DOHH2 (cell line): ENCODE results near the gene TIE1.

ENCODE experiments used
- H3F3A ChIP-seq: fragments of 200-600 bp; sonication (generic), shearing (Covaris generic); 2 replicates; pipeline ENCODE4 v1.6.0; 2016; ENCODE audit warnings: antibody characterized with exemption, mild to moderate bottlenecking; ENCODE audit not compliant: control insufficient read depth, insufficient read depth
- H3K27ac ChIP-seq: fragments of 200-600 bp; sonication (generic); 2 replicates; pipeline ENCODE4 v1.5.1; 2014; ENCODE audit warnings: low read depth, mild to moderate bottlenecking, low read length, moderate library complexity
- H3K27me3 ChIP-seq: fragments of 200-600 bp; sonication (generic); 2 replicates; pipeline ENCODE4 v1.6.1; 2014; ENCODE audit warnings: mild to moderate bottlenecking, low read length, mixed read lengths; ENCODE audit not compliant: control insufficient read depth
- H3K36me3 ChIP-seq: fragments of 200-600 bp; sonication (generic); 2 replicates; pipeline ENCODE4 v1.6.1; 2014; ENCODE audit warnings: mild to moderate bottlenecking, low read length, moderate library complexity, mixed read lengths; ENCODE audit not compliant: control insufficient read depth
- H3K4me1 ChIP-seq: fragments of 200-600 bp; sonication (generic); 2 replicates; pipeline ENCODE4 v1.6.1; 2014; ENCODE audit warnings: mild to moderate bottlenecking, low read length, mixed read lengths; ENCODE audit not compliant: control insufficient read depth
- H3K4me2 ChIP-seq: fragments of 200-600 bp; sonication (generic); 2 replicates; pipeline ENCODE4 v1.6.0; 2014; ENCODE audit warnings: mild to moderate bottlenecking, low read length, moderate library complexity
- H3K4me3 ChIP-seq: fragments of 200-600 bp; sonication (generic); 2 replicates; pipeline ENCODE4 v1.5.1; 2014; ENCODE audit warnings: mild to moderate bottlenecking, low read length, mixed read lengths
- H3K79me2 ChIP-seq: fragments of 200-600 bp; sonication (generic); 2 replicates; pipeline ENCODE4 v1.6.1; 2014; ENCODE audit warnings: mild to moderate bottlenecking, low read length, mixed read lengths; ENCODE audit not compliant: control insufficient read depth
- H3K9me2 ChIP-seq: fragments of 200-600 bp; sonication (generic); replicated peaks from 2 replicates; pipeline ENCODE4 v1.6.1; 2014; ENCODE audit warnings: mild to moderate bottlenecking, low read length, mixed read lengths; ENCODE audit not compliant: control insufficient read depth
- H3K9me3 ChIP-seq: fragments of 200-600 bp; sonication (generic); 2 replicates; pipeline ENCODE4 v1.6.1; 2014; ENCODE audit warnings: antibody characterized with exemption, low read length, mixed read lengths; ENCODE audit not compliant: control insufficient read depth, insufficient read depth
- H4K20me1 ChIP-seq: fragments of 200-600 bp; sonication (generic); 2 replicates; pipeline ENCODE4 v1.6.0; 2014; ENCODE audit warnings: low read depth, mild to moderate bottlenecking, antibody characterized with exemption, low read length, moderate library complexity; ENCODE audit not compliant: control insufficient read depth, insufficient read depth
- EZH2phosphoT487 ChIP-seq: fragments of 200-600 bp; sonication (generic); IDR thresholded peaks from 2 replicates; pipeline ENCODE4 v1.6.1; 2017; ENCODE audit warnings: borderline replicate concordance, mild to moderate bottlenecking, antibody characterized with exemption, low read length, moderate library complexity, mixed read lengths
- TF ChIP-seq, protein P1 (sequence below): fragments of 200-600 bp; sonication (generic); IDR thresholded peaks from one replicate; pipeline ENCODE4 v1.5.1; 2014; ENCODE audit warnings: antibody characterized with exemption, mild to moderate bottlenecking, low read depth, low read length; ENCODE audit not compliant: poor library complexity, severe bottlenecking

TIE1 gene

DNA sequence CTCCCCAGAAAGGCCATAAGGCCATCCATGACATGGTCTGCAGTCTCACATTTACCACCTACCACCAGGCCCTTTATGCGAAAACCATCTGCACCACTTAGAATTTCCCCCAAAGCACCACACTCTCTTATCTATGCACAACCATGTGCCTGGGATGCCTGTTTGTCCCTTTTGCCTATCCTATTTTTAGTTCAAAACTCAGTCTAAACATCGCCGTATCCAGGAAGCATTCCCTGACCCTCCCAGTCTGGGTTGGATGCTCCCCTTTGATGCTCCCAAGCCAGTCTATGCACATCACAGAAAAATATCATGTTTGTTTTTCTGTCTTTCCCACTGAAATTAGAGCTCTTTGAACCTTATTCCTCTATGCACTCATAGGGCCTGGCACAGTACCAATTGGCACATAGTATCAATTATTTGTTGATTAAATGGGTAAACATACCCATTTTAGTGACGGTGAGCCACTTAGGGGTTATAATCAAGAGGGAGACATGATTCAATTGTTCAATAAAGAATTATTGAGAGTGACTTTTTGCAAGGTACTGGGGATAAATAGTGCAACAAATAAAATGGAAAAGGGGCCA lies 43.6 kb downstream of the TIE1 start:
- H3F3A ChIP-seq, result no peaks in the 10 kb centered on the region
- TF ChIP-seq, protein P1, sequence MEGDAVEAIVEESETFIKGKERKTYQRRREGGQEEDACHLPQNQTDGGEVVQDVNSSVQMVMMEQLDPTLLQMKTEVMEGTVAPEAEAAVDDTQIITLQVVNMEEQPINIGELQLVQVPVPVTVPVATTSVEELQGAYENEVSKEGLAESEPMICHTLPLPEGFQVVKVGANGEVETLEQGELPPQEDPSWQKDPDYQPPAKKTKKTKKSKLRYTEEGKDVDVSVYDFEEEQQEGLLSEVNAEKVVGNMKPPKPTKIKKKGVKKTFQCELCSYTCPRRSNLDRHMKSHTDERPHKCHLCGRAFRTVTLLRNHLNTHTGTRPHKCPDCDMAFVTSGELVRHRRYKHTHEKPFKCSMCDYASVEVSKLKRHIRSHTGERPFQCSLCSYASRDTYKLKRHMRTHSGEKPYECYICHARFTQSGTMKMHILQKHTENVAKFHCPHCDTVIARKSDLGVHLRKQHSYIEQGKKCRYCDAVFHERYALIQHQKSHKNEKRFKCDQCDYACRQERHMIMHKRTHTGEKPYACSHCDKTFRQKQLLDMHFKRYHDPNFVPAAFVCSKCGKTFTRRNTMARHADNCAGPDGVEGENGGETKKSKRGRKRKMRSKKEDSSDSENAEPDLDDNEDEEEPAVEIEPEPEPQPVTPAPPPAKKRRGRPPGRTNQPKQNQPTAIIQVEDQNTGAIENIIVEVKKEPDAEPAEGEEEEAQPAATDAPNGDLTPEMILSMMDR, result no peak
- TF ChIP-seq EZH2phosphoT487, result no peak
- H3K4me1 ChIP-seq, result no peaks in the 10 kb centered on the region
- no peaks in the 10 kb centered on the region for H3K9me2 ChIP-seq
- no peak overlapping the region for H3K27ac ChIP-seq
- no peak overlapping the region for H3K4me2 ChIP-seq
- no peaks in the 10 kb centered on the region for H4K20me1 ChIP-seq
- peaks cover 6% of the 10 kb centered on the region; the same call in 1 of the 2 replicates for H3K27me3 ChIP-seq
- H3K79me2 ChIP-seq, result no peaks in the 10 kb centered on the region
- no peaks in the 10 kb centered on the region for H3K9me3 ChIP-seq
- no peak overlapping the region for H3K4me3 ChIP-seq
- H3K36me3 ChIP-seq, result no peaks in the 10 kb centered on the region

DNA sequence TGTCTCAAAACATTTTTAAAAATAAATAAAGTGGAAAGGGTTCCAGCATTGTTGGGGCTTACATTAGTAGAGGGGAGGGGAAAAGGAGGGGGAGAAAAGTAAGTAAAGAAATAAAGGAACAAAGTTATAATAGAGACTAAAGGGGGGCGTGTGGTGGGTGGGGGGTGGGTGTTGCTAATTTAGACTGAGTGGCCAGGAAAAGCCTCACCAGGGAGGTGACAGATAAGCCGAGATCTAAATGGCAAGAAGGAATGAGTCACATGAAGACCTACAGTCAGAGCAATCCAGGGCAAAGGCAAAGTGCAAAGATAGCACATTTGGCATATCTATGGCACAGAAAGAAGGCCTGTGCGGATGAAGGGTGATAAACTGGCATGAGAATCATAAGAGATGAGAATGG lies 44.3 kb downstream of the TIE1 start:
- Histone ChIP-seq H3K9me3 (no peaks in the 10 kb centered on the region), H3K4me2 (no peak overlapping the region), H3K27ac (no peak overlapping the region), H3K4me3 (no peak overlapping the region), H3K36me3 (no peaks in the 10 kb centered on the region), H3K27me3 (peaks cover 6% of the 10 kb centered on the region; the same call in 1 of the 2 replicates), H3K9me2 (no peaks in the 10 kb centered on the region), H4K20me1 (no peaks in the 10 kb centered on the region), H3K4me1 (no peaks in the 10 kb centered on the region), H3F3A (no peaks in the 10 kb centered on the region), H3K79me2 (no peaks in the 10 kb centered on the region)
- TF ChIP-seq EZH2phosphoT487, result no peak

DNA sequence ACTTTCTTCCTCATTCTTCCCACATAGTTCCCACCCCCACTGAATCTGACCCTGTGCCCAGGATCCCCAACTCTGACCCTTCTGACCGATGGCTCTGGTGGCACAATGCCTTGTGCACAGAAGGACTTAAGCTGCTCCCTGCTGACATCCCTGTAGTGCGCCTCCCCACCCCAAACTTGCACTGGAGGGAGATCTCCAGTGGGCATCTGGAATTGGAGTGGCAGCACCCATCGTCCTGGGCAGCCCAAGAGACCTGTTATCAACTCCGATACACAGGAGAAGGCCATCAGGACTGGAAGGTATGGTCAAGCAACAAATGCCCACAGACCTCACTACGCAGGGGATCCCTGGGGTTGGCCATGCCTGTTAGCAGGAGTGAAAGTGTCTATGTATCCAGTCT lies 45.9 kb downstream of the TIE1 start:
- no peak overlapping the region for H3K4me3 ChIP-seq
- no peaks in the 10 kb centered on the region for H4K20me1 ChIP-seq
- no peaks in the 10 kb centered on the region for H3F3A ChIP-seq
- TF ChIP-seq, protein P1, result no peak
- TF ChIP-seq EZH2phosphoT487, result no peak
- H3K9me2 ChIP-seq, result no peaks in the 10 kb centered on the region
- H3K36me3 ChIP-seq, result no peaks in the 10 kb centered on the region
- peaks cover 4% of the 10 kb centered on the region; the same call in 1 of the 2 replicates for H3K27me3 ChIP-seq
- no peak overlapping the region for H3K4me2 ChIP-seq
- H3K9me3 ChIP-seq, result no peaks in the 10 kb centered on the region
- H3K79me2 ChIP-seq, result no peaks in the 10 kb centered on the region
- H3K27ac ChIP-seq, result no peak overlapping the region
- no peaks in the 10 kb centered on the region for H3K4me1 ChIP-seq

DNA sequence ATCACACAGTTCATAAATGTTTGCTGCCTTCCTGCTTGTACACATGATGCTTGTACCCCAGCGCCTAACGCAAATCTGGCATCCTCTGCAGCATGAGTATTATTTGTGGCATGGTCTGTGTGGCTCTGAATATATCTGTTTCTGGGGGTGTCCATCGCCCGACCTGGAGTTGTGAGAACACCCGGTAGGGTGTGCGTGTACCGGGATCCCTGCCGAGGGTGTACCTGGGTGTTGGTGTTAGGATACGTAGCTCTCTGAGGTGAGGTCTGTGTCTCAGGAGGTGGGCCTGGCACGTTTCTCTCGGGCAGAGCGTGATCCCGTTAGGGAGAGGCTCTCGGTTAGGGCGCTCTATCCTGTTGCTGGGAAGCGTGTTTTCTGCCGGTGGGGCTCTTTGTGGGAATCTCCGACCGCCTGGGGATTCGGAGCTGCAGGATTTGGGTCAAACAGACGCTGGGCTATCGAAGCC lies 47.6 kb downstream of the TIE1 start:
- H3K4me3 ChIP-seq, result no peak overlapping the region
- no peak overlapping the region for H3K4me2 ChIP-seq
- TF ChIP-seq EZH2phosphoT487, result no peak
- TF ChIP-seq, protein P1, result no peak
- H3F3A ChIP-seq, result no peaks in the 10 kb centered on the region
- peaks cover 4% of the 10 kb centered on the region; the same call in 1 of the 2 replicates for H3K27me3 ChIP-seq
- H3K36me3 ChIP-seq, result no peaks in the 10 kb centered on the region
- H3K4me1 ChIP-seq, result no peaks in the 10 kb centered on the region
- no peaks in the 10 kb centered on the region for H3K9me2 ChIP-seq
- H3K27ac ChIP-seq, result no peak overlapping the region
- no peaks in the 10 kb centered on the region for H3K79me2 ChIP-seq
- H4K20me1 ChIP-seq, result no peaks in the 10 kb centered on the region
- H3K9me3 ChIP-seq, result no peaks in the 10 kb centered on the region
